Cardiac fibroblast (primary cell): ENCODE data around the gene MARCHF10.

Source experiments
- DNase-seq, 2 donors: peaks; one replicate each; pipeline versions ENCODE4 v3.0.0 to v3.0.0-alpha.2; 2010; ENCODE audit warnings: low read depth in 2 of 2
- H3K4me3 ChIP-seq, 2 donors: replicated peaks in 1 of 2; 1 replicate in 1 of 2; 2 replicates in 1 of 2; pipeline ENCODE4 v1.5.1; 2011; ENCODE audit warnings: low read depth in 2 of 2, low read length in 2 of 2, mild to moderate bottlenecking in 2 of 2, moderate library complexity in 1 of 2
- CTCF ChIP-seq: IDR thresholded peaks from one replicate; pipeline ENCODE4 v1.5.1; 2011; ENCODE audit warnings: low read depth, mild to moderate bottlenecking, low read length, inconsistent platforms

The MARCHF10 gene

DNA sequence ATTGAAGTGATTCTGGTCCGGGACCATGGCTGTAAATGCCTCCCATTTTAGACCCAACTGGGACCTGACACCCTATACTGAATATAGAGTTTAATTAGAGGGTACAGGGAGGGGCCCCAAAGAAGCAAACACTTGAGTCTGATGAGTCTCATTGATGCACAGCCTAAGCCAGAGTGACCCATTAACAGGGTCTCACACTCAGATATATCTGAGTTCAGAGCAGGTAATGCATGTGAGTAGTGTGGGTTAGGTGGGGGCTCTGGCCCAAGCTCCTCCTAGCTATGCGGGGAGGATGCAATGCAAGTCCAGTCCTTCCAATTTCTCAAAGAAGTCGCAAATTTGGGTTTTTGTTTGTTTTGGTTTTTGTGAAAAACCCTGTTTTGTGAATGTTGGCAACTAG, 17.1 kb upstream of the MARCHF10 start:
- TF ChIP-seq CTCF = no peak
- no peak for DNase-seq
- no peak overlapping the region for H3K4me3 ChIP-seq

DNA sequence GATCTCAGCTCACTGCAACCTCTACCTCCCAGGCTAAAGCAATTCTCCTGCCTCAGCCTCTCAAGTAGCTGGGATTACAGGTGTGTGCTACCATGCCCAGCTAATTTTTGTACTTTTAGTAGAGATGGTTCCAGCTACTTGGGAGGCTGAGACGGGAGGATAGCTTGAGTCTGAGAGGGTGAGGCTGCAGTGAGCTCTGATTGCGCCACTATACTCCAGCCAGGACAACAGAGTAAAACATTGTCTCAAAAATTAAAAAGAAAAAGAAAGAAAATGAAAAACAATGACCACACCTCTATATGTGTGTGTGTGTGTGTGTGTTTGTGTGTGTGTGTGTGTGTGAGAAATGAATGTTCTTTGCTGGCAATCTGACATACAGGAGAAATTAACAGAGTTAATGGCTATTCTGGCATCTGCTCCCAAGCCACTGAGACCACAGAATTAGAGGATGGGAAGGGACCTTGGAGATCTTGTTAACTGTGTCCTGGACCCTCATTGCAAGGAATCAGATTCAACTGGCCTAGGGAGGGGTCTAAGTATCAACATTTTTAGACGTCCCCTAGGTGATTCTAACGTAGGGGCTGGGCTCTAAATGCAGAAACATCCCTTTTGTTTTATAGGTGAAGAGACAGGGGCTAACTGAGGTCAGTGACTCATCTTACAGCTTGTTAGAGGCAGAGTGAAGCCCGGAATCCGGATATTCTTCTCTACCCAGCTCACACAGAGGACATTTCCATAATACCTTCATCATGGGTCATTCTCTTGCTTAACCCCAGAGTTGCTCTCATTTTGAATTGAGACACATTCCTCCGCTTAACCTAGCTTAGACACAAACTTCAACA, 16.4 kb upstream of the MARCHF10 start:
- no peak for TF ChIP-seq CTCF
- DNase-seq = peak; percentile 80 to 99
- no peak overlapping the region for H3K4me3 ChIP-seq

GRCh38 chr17:62823111-62823893, 15.2 kb upstream of the MARCHF10 start:
- TF ChIP-seq CTCF = no peak
- DNase-seq = peak in 1 of 2 donors; percentile 82
- H3K4me3 ChIP-seq = no peak overlapping the region

DNA sequence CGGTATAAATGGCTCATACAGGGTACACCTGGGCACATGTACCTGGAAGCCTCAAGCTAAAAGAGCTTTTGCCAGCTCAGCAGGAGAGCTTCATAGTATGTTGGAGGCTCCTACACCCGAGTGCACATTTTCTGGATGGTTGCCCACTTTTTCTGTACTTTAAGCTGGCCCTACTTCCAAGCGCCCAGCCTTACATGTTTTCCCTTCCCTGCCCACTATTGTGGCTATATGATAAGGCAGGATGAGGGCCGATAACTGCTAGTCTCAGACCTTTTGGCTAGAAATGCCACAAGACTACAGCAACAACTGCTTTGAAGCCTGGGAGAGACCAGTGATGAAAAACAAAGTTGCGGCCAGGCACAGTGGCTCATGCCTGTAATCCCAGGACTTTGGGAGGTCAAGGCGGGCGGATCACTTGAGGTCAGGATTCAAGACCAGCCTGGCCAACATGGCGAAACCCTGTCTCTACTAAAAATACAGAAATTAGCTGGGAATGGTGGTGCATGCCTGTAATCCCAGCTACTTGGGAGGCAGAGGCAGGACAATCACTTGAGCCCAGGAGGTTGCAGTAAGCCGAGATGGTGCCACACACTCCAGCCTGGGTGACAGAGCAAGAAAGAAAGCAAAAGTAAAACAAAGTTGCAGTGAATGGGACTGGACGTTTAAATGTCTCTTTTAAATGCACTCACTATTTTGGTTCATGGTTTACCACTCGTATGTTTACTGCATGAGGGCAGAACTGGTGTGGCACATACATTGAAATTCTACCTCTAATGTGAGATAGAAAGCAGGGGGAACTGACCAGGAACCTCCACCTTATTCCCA, 14.2 kb upstream of the MARCHF10 start:
- no peak for TF ChIP-seq CTCF
- DNase-seq = peak in 1 of 2 donors; percentile 75
- H3K4me3 ChIP-seq = no peak overlapping the region

GRCh38 chr17:62821189-62822079, 13.3 kb upstream of the MARCHF10 start:
- DNase-seq = peak in 1 of 2 donors; percentile 70
- no peak overlapping the region for H3K4me3 ChIP-seq
- no peak for TF ChIP-seq CTCF
